Islet precursor cell (in vitro differentiated cells): ENCODE measurements around the gene EYS.

Source experiments
- DNase-seq: peaks from one replicate; pipeline ENCODE4 v3.0.0-alpha.2; 2018

The EYS gene

GRCh38 chr6:64696053-64696452 lies 1011.0 kb downstream of the EYS start:
- no peak for DNase-seq

- DNase-seq = no peak
Measured at GRCh38 chr6:64694356-64694755, 1012.7 kb downstream of the EYS start.

GRCh38 chr6:64691064-64691463 lies 1016.0 kb downstream of the EYS start:
- DNase-seq = no peak

- peak; percentile 70 for DNase-seq
Measured at GRCh38 chr6:64685401-64685800, 1021.6 kb downstream of the EYS start.

- DNase-seq = peak; percentile 98
Measured at GRCh38 chr6:64683682-64684081, 1023.3 kb downstream of the EYS start.

GRCh38 chr6:64681416-64682160 lies 1025.4 kb downstream of the EYS start:
- DNase-seq = peak; percentile 73

GRCh38 chr6:64680446-64680845 lies 1026.6 kb downstream of the EYS start:
- peak; percentile 83 for DNase-seq

- DNase-seq = no peak
Measured at GRCh38 chr6:64679416-64679815, 1027.6 kb downstream of the EYS start.

- no peak for DNase-seq
Measured at GRCh38 chr6:64672651-64673050, 1034.4 kb downstream of the EYS start.

- DNase-seq = no peak
Measured at GRCh38 chr6:64672131-64672530, 1034.9 kb downstream of the EYS start.

GRCh38 chr6:64665137-64665536 lies 1041.9 kb downstream of the EYS start:
- no peak for DNase-seq

- DNase-seq = no peak
Measured at GRCh38 chr6:64664480-64664879, 1042.5 kb downstream of the EYS start.

GRCh38 chr6:64644024-64644423 lies 1063.0 kb downstream of the EYS start:
- DNase-seq = no peak

GRCh38 chr6:64630901-64631300 lies 1076.1 kb downstream of the EYS start:
- no peak for DNase-seq

- no peak for DNase-seq
Measured at GRCh38 chr6:64622944-64623343, 1084.1 kb downstream of the EYS start.

GRCh38 chr6:64602993-64603392 lies 1104.0 kb downstream of the EYS start:
- DNase-seq = no peak

- no peak for DNase-seq
Measured at GRCh38 chr6:64591676-64592036, 1115.4 kb downstream of the EYS start.

GRCh38 chr6:64590965-64591675 lies 1115.9 kb downstream of the EYS start:
- no peak for DNase-seq

GRCh38 chr6:64589961-64590360 lies 1117.1 kb downstream of the EYS start:
- no peak for DNase-seq

GRCh38 chr6:64580346-64580745 lies 1126.7 kb downstream of the EYS start:
- no peak for DNase-seq

GRCh38 chr6:64553249-64553786 lies 1153.7 kb downstream of the EYS start:
- no peak for DNase-seq

- DNase-seq = no peak
Measured at GRCh38 chr6:64547594-64548268, 1159.3 kb downstream of the EYS start.

GRCh38 chr6:64539917-64540316 lies 1167.1 kb downstream of the EYS start:
- DNase-seq = no peak

GRCh38 chr6:64538722-64539121 lies 1168.3 kb downstream of the EYS start:
- no peak for DNase-seq
